Stimulated activated CD4-positive, alpha-beta T cell treated with anti-CD3 and anti-CD28 coated beads, Interleukin-4, amount 100 ng/mL, for 1 hour (primary cell): Measurements from ENCODE around the gene KCNIP4.

ENCODE experiments used
- DNase-seq: peaks from one replicate; pipeline ENCODE4 v3.0.0-alpha.2; 2020

KCNIP4 gene

DNA sequence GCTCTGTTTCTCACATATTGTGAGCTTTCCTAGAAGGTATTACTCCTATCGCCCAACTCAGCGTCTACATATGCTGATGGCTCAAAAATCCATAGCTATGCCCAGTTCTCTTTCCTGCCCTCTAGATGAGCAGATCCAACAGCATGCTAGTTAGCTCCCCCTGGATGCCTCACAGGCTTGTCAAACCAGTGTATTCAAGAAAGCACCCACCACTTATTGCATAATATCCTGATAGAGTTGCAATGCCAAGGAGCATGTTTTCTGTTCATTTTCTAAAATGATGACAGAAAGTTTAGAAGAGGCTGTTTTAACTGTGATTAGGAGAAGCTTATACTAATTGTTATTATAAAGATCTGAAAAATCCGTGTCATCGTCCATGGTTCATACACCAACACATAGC is 1250.2 kb downstream of the KCNIP4 start:
- DNase-seq, result no peak

- no peak for DNase-seq
Measured at GRCh38 chr4:20696815-20697214, 1251.8 kb downstream of the KCNIP4 start.

DNA sequence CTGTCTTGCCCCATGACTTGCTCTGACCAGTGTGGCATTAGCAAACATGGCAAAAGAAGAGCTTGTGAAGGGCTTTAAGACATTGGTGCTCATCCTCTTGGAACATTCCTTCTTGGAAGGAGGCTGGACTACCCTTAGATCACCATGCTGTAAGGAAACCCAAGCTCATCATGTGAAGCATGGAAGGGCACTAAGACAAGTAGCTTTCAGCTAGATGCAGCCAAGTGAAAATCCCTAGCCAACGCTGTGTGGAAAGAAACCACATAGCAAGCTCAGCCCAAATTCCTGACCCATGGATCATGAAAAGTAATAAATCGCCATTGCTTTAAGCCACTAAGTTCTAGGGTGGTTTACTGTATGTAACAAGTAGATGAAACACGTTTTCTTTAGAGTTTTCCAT is 1260.7 kb downstream of the KCNIP4 start:
- DNase-seq, result no peak

DNA sequence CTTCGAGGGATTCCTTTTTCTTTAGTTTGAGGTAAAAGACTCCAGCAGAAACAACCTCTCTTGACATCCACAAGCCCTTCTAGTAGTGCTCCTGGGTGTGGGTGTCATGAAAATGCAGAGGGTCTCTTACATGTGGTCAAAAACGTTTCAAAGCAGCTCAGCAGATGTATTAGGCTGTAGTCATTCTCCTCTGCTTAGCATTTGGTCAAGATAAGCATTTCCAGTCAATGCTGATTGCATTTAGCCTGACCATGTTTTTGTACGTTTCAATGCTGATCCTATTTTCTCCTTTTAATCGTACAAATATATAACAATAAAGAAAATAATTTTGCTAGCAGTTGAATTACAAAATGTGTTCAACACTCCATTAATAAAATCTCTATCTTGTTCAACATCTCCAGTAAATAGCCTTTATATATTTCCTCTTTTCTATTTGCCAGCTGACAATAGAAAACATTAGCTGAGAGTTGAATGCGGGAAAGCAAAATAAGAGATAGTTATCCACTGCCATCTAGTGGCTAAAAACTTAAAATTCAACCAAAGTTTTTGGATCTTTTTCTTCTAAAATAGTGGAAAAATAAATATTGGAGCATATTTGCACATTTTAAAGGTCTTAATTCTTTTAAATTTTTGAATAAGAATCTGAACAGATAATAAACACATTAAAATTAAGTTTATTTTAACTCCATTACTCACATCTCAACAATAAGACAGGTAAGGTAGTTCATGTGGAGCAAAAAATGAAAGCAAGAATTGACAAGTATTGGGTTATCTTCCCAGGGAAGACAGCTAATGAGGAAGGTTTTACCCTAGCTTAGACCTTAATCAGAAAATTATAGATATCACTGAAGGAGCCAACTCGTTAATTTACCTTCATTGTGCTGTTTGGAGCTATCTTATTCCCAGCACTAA is 1263.5 kb downstream of the KCNIP4 start:
- DNase-seq, result no peak

DNA sequence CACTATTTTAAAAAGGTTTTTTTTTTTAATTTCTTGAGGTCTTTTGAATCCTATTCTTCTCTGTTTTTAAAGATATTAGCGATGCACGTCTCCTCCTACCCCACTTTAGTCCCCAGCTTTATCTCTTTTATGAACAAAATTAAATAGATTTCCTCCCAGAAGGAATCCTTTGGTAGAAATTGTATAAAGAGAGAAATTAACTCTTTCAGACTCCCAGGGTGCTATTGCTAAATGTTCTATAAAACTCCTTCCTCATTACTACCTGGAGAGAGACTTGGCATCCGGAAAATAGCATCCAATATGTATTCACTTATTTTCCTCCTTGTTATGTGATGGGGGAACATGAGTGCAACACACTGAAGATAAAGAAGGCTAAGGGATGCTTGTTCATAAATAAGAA is 1264.8 kb downstream of the KCNIP4 start:
- no peak for DNase-seq

- no peak for DNase-seq
Measured at GRCh38 chr4:20682853-20683252, 1265.7 kb downstream of the KCNIP4 start.

- no peak for DNase-seq
Measured at GRCh38 chr4:20681271-20681670, 1267.3 kb downstream of the KCNIP4 start.

GRCh38 chr4:20680736-20681135 is 1267.8 kb downstream of the KCNIP4 start:
- no peak for DNase-seq

DNA sequence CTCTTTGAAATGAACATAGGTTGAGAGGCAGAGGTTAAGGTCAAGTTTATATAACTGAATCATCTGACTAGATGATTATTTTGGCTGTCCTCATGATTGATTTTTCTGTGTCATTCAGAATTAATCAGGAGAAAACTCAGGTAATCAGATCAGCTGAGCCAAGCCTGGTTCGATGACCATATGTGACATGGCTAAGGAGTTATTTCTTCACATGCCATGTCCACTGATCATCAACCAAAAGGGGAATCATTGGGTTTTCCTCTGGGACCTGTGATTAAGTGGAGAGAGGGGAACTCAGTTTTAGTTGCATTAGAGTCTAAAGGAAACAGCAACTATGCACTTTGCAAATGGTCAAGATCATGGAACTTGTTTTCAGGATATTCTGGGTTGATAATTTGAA is 1268.6 kb downstream of the KCNIP4 start:
- no peak for DNase-seq
